OCI-LY7 (cell line): ENCODE results near the gene CALM1.

ENCODE experiments used
- CTCF ChIP-seq: fragments of 200-600 bp; sonication (generic); conservative IDR thresholded peaks from 2 replicates; pipeline ENCODE4 v1.5.1; 2014; ENCODE audit warnings: mild to moderate bottlenecking, antibody characterized with exemption, low read length, moderate library complexity, mixed read lengths
- EZH2phosphoT487 ChIP-seq: fragments of 200-600 bp; sonication (generic); IDR thresholded peaks from 2 replicates; pipeline ENCODE4 v1.6.1; 2018; ENCODE audit warnings: low read depth, borderline replicate concordance, mild to moderate bottlenecking, mixed run types, antibody characterized with exemption, low read length, moderate library complexity, mixed read lengths

GRCh38 chr14:90424686-90425372 is 28.0 kb downstream of the CALM1 start:
- TF ChIP-seq CTCF: no peak
- no peak for TF ChIP-seq EZH2phosphoT487
